ENCODE measurements around the gene HACD2. TPM values are rescaled to one million over a fixed set of nuclear protein-coding genes. Genes with fewer than 3 reads are reported as not detected.

The HACD2 gene
- total RNA-seq, 2 experiments from 2014 or later, result 17.8 to 24.9 TPM

DNA sequence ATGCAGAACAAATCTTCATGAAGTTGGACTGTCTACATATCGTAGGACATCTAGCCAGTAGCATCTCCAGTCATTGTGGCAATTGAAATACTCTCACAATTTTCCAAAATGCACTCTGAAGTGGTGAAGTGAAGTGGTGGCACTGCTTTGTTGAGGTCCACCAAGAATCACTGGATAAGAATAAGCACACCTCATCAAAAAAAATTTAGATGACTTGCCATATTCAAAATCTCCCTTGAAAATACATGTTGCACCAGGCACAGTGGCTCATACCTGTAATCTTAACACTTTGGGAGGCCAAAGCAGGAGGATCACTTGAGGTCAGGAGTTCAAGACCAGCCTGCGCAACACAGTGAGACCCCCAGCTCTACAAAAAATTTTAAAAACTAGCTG is 12.9 kb downstream of the HACD2 start:
- no peaks in the 10 kb centered on the region for H3K27me3 Mint-ChIP-seq
- ATAC-seq (no peak), DNase-seq (no peak)
- CTCF ChIA-PET, result interaction anchor here (2.3 kb wide), 1 partner anchor 18 kb away, joined by 5 read pairs; no protein-coding TSS in a partner anchor
- peaks cover 12% of the 10 kb centered on the region for H3K4me1 Mint-ChIP-seq
- no peak overlapping the region for H3K27ac Mint-ChIP-seq
- H3K36me3 Mint-ChIP-seq, result peaks cover 6% of the 10 kb centered on the region
- H3K4me3 Mint-ChIP-seq, result no peak overlapping the region
- H3K9me3 Mint-ChIP-seq (ENCODE audit: low read depth), result no peaks in the 10 kb centered on the region

DNA sequence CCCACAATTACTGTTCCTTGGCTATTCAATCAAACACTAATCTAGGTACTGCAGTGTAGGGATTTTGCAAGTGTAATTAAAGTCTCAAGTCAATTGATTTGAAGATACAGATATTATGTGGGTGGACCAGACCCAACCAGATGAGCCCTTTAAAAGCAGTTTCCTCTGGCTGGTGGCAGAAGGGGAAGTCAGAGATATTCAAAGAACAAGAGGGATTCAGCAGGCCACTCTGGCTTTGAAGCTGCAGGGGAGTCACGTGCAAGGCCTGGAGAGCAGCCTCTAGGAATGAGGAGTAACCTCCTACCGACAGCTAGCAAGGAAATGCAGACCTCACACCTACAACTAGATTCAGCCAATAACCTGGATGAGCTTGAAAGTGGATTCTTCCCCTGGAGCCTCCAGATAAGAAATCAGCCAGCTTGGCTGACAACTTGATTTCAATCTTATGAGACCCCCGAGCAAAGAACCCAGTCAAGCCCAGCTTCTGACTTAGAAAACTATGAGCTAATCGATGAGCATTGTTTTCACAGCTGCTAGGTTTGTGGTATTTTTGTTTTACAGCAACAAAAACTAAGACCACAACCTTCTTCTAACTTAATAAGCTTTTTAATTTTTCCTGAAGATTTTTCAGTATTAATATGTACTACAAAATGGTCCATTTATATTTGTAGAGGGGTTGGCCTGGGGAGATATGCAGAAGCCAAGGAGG is 13.4 kb downstream of the HACD2 start:
- Mint-ChIP-seq H3K4me3 (no peak overlapping the region), H3K27ac (no peak overlapping the region), H3K27me3 (no peaks in the 10 kb centered on the region), H3K4me1 (peaks cover 7% of the 10 kb centered on the region), H3K36me3 (peaks cover 6% of the 10 kb centered on the region), H3K9me3 (ENCODE audit: low read depth) (no peaks in the 10 kb centered on the region)
- DNase-seq (no peak), ATAC-seq (no peak)
- CTCF ChIA-PET, result interaction anchor here (1.1 to 2.3 kb wide), 2 partner anchors 13 to 17 kb away, joined by 4 to 5 read pairs; no protein-coding TSS in a partner anchor

DNA sequence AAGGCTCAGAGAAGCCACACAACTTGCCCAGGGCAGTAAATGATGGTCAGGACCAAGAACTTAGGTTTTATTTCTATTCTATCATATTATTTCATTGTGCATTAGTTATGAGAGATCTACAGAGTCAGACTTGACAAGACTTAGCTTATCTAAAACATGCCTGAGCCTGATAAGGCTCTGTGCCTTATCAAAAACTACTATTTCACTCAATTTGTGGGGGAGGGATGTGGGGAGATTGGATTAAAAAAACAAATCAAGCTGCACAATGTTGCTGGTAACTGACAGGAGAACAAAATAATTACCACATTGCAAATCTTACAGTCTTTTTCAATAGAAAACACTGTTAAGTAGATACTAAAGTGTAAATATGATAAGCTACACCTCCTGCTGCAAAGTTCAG is 16.0 kb downstream of the HACD2 start:
- H3K27ac Mint-ChIP-seq, result no peak overlapping the region
- no peak overlapping the region for H3K4me3 Mint-ChIP-seq
- no peaks in the 10 kb centered on the region for H3K9me3 Mint-ChIP-seq (ENCODE audit: low read depth)
- ATAC-seq, result no peak
- no peak for DNase-seq
- peaks cover 6% of the 10 kb centered on the region for H3K36me3 Mint-ChIP-seq
- CTCF ChIA-PET, result interaction anchor here (1.8 kb wide), 1 partner anchor 10 kb away, joined by 8 read pairs; no protein-coding TSS in a partner anchor
- H3K4me1 Mint-ChIP-seq, result no peaks in the 10 kb centered on the region
- H3K27me3 Mint-ChIP-seq, result no peaks in the 10 kb centered on the region

DNA sequence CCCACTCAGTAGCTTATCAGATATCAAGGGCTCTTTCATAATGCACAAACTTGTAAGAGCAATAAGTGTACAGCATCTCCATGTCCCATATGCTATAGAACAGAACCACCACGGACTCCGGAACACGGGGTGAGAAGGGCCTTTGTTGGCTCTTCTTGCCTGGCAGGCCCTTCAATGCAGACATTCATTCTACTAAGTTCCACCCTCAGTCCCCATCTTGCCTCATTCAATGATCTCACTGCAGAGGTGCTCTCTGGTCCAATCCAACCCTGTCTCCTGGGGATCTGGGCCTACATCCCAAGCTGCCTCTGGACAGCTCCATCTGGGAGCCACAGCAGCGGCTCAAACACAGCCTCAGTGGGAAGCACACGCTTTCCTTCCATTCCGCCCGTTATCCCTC is 16.8 kb downstream of the HACD2 start:
- Mint-ChIP-seq H3K27ac (no peak overlapping the region), H3K4me1 (peaks cover 6% of the 10 kb centered on the region), H3K36me3 (peaks cover 6% of the 10 kb centered on the region)

DNA sequence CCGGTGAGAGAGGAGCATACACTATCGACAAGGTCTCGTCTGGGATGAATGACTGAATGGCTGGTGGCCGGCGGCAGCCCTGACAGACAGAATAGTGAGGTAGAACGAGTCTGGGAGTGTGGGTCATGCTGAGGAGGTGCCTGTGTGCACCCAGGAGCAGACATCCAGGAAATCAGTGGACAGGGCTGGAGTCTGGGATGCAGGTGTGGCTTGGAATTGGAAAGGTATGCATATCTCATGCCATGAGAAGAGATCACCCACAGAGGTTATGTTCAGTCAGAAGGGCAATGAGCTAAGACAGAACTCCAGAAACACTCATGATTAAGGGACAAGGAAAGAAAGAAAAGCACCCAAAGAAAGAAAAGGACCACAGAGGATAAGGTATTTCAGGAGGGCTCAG is 20.8 kb downstream of the HACD2 start:
- no peaks in the 10 kb centered on the region for H3K27me3 Mint-ChIP-seq
- H3K36me3 Mint-ChIP-seq, result peaks cover 6% of the 10 kb centered on the region
- no peaks in the 10 kb centered on the region for H3K9me3 Mint-ChIP-seq (ENCODE audit: low read depth)
- H3K4me3 Mint-ChIP-seq, result no peak overlapping the region
- ATAC-seq (no peak), DNase-seq (no peak)
- H3K27ac Mint-ChIP-seq, result no peak overlapping the region
- CTCF ChIA-PET, result no interaction called here
- peaks cover 8% of the 10 kb centered on the region for H3K4me1 Mint-ChIP-seq

More for the DNA sequence above, 16.8 kb downstream of the HACD2 start:
- H3K27me3 Mint-ChIP-seq, result no peaks in the 10 kb centered on the region
- no peaks in the 10 kb centered on the region for H3K9me3 Mint-ChIP-seq (ENCODE audit: low read depth)
- DNase-seq (no peak), ATAC-seq (no peak)
- CTCF ChIA-PET, result interaction anchor here (1.8 kb wide), 1 partner anchor 9 kb away, joined by 8 read pairs; no protein-coding TSS in a partner anchor
- H3K4me3 Mint-ChIP-seq, result no peak overlapping the region

DNA sequence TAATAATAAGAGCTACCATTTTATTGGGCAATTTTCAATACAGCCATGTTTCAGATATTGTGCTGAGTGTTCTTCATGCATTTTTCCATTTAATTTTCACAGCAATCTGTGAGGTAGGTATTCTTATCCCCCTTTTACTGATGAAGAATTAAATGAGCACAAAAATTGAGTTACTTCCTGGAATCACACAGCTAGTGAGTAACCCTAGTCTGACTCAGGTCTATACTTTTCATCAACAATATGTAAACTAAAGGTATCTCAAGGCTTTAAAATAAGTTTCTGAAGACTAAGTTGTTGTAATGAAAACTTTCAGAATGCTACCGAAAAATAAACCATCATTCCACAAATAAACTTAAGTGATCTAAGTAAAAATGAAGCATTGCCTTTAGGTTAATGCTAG is 22.3 kb downstream of the HACD2 start:
- Mint-ChIP-seq H3K36me3 (peaks cover under 1% of the 10 kb centered on the region), H3K4me3 (no peak overlapping the region), H3K27ac (no peak overlapping the region), H3K4me1 (peaks cover 8% of the 10 kb centered on the region), H3K9me3 (ENCODE audit: low read depth) (no peaks in the 10 kb centered on the region), H3K27me3 (no peaks in the 10 kb centered on the region)
- CTCF ChIA-PET, result interaction anchor here (5.3 kb wide), 1 partner anchor 235 kb away, joined by 32 read pairs; no protein-coding TSS in a partner anchor
- no peak for ATAC-seq
- DNase-seq, result no peak

DNA sequence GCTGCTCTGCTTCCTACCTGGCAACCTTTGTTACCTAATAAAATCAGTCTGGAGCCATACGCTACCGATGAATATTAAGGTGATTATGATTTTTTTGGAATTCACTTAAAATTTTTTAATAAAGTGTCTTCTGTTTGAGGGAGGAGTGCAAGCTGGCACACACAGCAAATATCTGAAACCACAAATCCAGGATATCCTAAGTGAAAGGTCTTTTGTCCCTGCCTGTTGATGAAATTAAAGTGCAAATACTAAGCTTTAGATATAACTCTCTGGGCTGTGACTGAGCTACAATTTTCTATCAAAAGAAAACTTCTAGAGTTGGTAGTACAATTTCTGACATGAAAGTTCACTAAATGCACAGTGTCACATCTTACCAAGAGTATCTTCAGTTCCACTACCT is 23.7 kb downstream of the HACD2 start:
- H3K27ac Mint-ChIP-seq, result no peak overlapping the region
- DNase-seq, result no peak
- no peak for ATAC-seq
- peaks cover 8% of the 10 kb centered on the region for H3K4me1 Mint-ChIP-seq
- H3K9me3 Mint-ChIP-seq (ENCODE audit: low read depth), result no peaks in the 10 kb centered on the region
- no peaks in the 10 kb centered on the region for H3K27me3 Mint-ChIP-seq
- no peak overlapping the region for H3K4me3 Mint-ChIP-seq
- CTCF ChIA-PET, result interaction anchor here (0.8 to 5.3 kb wide), 4 partner anchors 10 to 233 kb away, joined by 3 to 32 read pairs (median 9); no protein-coding TSS in a partner anchor
- peaks cover 3% of the 10 kb centered on the region for H3K36me3 Mint-ChIP-seq

DNA sequence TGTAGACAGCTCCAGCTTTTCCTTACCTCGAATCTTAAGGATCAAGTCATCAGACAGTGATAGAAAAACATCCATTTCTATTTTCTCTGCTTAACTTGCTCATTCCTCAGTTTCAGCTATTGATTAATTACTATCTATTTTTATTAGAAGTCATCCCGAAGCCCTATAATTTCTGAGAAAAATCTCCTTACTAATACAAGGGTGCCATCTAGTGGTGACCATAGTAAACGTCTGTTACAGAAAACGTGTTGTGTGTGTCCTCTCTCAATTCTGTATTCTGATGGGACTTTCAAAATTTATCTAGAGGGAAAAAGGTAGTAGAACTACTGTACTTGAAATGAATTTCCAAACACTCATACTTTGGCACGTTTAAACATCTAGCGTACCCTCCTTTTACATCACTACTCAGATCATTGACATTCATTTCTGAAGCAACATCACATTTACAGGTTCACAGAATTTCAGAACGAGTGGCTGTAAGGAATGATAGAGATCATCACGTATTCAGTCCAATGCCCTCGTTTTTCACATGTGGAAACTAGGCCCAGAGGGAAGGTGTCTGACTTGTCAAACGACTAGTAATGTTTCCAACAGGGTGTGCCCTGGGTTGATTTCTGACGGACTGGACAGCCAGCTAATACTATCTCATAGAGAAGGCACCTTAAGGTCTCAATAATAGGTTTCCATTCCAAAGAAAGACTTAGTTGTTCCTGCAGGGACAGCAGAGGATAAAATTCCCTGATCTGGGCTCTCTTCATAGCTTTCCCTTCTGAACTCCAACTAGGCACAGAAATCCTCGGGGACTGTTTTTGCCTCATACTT is 25.6 kb downstream of the HACD2 start:
- ATAC-seq, result no peak

DNA sequence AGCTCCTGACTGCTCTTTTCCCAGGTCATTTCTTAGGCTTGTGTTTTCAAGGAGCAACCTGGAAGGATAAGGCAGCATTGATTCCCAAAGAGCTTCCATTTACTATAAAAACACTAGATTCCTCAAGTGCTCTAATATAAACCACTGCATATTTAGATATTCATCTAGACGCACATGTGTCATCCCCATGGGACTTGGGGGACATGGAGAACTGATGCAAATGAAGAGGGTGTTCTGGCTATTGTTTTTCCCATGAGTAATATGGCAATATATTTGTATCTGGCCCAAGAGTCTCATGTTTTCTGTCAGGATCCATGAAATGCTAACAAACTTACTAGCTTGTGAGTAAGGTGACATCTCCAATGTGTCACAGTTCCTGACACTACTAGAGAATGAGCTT is 31.3 kb downstream of the HACD2 start:
- Mint-ChIP-seq H3K4me1 (no peaks in the 10 kb centered on the region), H3K9me3 (ENCODE audit: low read depth) (peaks cover 5% of the 10 kb centered on the region), H3K27me3 (no peaks in the 10 kb centered on the region), H3K27ac (no peak overlapping the region), H3K36me3 (peaks cover 28% of the 10 kb centered on the region), H3K4me3 (no peak overlapping the region)
- CTCF ChIA-PET, result interaction anchor here (1.4 kb wide), 1 partner anchor 18 kb away, joined by 5 read pairs; no protein-coding TSS in a partner anchor
- DNase-seq (no peak), ATAC-seq (no peak)

More for the DNA sequence above, 25.6 kb downstream of the HACD2 start:
- H3K27me3 Mint-ChIP-seq, result no peaks in the 10 kb centered on the region
- no peak overlapping the region for H3K27ac Mint-ChIP-seq
- CTCF ChIA-PET, result interaction anchor here (0.6 to 5.3 kb wide), 26 partner anchors 9 to 731 kb away, joined by 3 to 32 read pairs (median 4); partner anchors contain the start of gene ADCY5
- no peak for DNase-seq
- peaks cover 16% of the 10 kb centered on the region for H3K36me3 Mint-ChIP-seq
- H3K4me3 Mint-ChIP-seq, result no peak overlapping the region
- H3K9me3 Mint-ChIP-seq (ENCODE audit: low read depth), result peaks cover 3% of the 10 kb centered on the region
- peaks cover 8% of the 10 kb centered on the region for H3K4me1 Mint-ChIP-seq

DNA sequence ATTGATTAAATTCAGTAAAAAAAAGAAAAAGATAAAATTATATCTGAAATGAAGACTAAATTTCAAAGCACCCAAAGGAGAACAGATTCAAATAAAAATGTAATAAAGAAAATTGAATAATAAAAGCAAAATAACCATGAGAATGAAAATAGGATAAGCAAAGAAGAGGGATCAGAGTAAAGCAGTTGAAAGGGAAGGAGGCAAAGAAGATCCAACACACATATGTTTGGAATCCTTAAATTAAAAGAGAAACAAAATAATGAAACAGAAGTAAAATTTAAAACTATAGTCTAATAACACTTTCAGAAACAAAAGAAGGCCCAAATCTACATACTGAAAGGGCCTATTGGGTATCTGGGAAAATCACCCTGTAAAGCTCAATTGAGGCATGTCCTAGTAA is 32.1 kb downstream of the HACD2 start:
- H3K4me3 Mint-ChIP-seq, result no peak overlapping the region
- H3K27ac Mint-ChIP-seq, result no peak overlapping the region
- peaks cover 5% of the 10 kb centered on the region for H3K9me3 Mint-ChIP-seq (ENCODE audit: low read depth)
- peaks cover 28% of the 10 kb centered on the region for H3K36me3 Mint-ChIP-seq
- CTCF ChIA-PET, result no interaction called here
- ATAC-seq (no peak), DNase-seq (no peak)
- H3K27me3 Mint-ChIP-seq, result no peaks in the 10 kb centered on the region
- H3K4me1 Mint-ChIP-seq, result no peaks in the 10 kb centered on the region

DNA sequence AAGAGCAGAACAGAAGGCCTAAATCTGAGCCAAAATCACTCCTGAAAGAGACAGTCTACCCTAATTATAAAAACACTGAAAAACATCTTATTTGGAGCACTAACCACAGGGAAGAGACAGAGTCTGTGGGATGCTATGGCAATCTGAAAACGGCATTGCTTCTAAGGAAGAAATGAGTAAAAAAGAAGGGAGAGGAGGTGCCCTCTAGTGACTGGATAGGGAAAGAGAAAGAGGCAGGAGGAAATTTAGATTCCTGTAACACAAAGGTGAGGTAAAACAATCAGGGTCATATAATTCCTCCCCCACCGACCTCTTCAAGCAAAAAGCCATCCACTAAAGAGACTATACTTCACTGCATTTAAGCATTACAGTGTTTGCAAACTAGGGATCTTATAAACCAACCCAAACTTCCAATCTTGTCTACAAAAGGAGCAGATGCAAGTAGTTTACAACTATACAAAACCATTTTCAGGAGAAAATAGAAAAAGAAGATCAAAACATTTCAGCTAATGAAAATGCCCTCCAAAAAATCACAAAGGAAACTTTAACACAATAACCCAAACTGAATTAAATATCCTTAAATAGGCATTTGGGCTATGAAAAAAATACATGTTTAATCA is 32.6 kb downstream of the HACD2 start:
- Mint-ChIP-seq H3K9me3 (ENCODE audit: low read depth) (peaks cover 5% of the 10 kb centered on the region), H3K27me3 (no peaks in the 10 kb centered on the region), H3K27ac (no peak overlapping the region), H3K36me3 (peaks cover 28% of the 10 kb centered on the region), H3K4me1 (no peaks in the 10 kb centered on the region), H3K4me3 (no peak overlapping the region)
- no peak for DNase-seq
- CTCF ChIA-PET, result interaction anchor here (1.0 kb wide), 1 partner anchor 9 kb away, joined by 3 read pairs; no protein-coding TSS in a partner anchor
- ATAC-seq, result no peak

DNA sequence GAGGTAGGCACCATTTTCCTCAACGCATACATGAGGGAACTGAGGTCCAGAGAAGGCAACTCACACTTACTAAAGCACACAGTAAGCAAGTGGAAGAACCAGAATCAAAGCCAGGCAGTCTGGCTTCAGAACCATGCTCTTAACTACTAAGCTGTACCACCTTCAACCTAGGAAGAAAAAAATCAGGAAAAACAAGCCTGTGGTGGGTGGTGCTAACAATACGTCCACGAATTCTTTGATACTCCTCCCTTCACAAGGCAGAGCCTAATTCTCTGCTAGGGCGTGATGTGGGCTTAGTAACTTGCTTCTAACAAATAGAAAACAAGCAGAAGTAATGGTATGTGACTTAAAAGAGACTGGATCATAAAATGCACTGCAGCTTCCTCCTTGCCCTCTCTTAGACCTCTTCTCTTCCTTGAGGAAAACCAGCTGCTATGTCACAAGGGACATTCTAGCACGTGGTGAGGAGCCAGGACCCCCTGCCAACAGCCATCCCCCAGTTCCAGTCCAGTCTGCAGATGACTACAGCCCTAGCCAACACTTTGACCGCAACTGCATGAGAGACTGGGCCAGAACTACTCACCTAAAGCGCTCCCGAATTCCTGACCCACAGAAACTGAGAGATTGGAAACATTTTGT is 36.9 kb downstream of the HACD2 start:
- H3K4me1 Mint-ChIP-seq, result no peaks in the 10 kb centered on the region

More for the DNA sequence above, 36.9 kb downstream of the HACD2 start:
- Mint-ChIP-seq H3K36me3 (peaks cover 7% of the 10 kb centered on the region), H3K27me3 (no peaks in the 10 kb centered on the region), H3K27ac (no peak overlapping the region), H3K9me3 (ENCODE audit: low read depth) (peaks cover under 1% of the 10 kb centered on the region), H3K4me3 (no peak overlapping the region)
- CTCF ChIA-PET, result interaction anchor here (1.7 kb wide), 1 partner anchor 12 kb away, joined by 4 read pairs; no protein-coding TSS in a partner anchor
- no peak for DNase-seq
- no peak for ATAC-seq
